HG02885 (cell line): ENCODE data around the gene TAS1R2.
"Not testable (repeated sequence)": the region's sequence is repeated elsewhere in the genome, so short reads cannot be mapped to it uniquely, and the experiment has no call there.

ENCODE experiments used
- ATAC-seq: cut with Tn5 transposase; IDR thresholded peaks from one replicate; pipeline ENCODE4 v1.9.1; 2021; ENCODE audit warnings: mild to moderate bottlenecking; ENCODE audit not compliant: unreplicated experiment, poor library complexity

TAS1R2 gene

DNA sequence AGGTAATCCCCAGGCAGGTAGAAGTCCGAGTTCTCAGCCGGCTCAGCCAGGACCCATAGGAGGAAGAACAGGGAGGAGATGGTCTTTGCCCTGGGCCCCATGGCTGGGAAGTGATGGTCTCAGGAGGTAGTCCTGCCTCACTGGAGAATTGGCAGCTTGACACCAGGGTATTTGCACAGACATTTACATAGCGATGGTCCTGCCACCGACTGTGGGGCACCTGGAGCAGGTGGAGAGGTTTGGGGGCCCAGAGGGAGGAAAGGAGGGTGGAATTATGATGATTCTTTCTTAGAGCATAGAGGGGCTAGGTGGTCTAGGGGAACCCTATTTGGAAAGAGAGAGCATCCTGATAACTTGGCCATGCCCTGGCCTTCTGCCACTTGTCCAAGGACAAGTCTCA lies at the start of gene TAS1R2:
Gene TAS1R2 (minus strand): TSS at position 101 of the 400 bp plus-strand sequence. CDS start 0 bp downstream, at position 101.
- ATAC-seq: no peak

DNA sequence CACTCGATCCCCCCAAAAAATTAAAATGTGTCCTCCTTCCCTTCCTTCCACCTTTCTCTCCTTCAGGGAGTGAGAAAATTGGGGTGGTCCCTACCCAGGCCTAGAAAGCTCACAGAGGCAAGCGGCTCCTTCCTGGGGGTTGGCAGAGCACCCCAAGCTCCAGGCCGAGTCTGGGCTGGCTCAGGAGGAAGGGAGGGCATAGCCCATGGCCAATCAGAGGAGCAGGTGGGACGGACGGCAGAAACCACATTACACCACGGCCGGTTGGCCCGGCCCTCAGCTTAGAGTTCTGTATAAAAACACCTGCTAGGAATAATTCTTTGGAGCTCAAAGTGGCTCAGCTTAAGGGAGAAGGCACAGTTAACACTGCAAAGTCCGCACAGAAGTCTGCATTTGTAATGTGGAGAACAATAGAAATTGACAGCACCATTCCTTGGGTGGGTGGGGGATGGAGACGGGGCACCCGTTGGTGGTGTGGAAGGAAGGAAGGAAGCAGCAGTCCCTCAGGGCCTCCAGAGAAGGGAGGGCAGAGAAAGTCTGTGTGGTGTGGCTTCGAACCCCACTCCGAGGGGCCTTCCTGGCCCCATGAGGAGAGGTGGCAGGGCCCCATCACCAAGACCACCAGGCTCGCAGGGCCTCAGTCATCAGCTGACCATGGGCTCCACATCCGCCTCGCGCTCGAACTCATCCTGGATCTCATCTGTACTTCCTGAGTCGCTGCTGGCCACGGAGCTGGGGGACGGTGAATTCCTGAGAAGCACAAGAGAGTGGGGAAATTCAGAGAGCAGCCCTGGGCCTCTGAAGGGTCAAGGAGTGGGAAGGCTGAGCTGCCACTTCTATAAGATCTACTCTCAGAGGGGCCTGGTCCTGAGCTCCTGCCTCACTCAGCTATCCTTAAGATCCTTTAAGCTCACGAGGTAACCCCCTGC lies 48.7 kb upstream of the TAS1R2 start:
- ATAC-seq: no peak

DNA sequence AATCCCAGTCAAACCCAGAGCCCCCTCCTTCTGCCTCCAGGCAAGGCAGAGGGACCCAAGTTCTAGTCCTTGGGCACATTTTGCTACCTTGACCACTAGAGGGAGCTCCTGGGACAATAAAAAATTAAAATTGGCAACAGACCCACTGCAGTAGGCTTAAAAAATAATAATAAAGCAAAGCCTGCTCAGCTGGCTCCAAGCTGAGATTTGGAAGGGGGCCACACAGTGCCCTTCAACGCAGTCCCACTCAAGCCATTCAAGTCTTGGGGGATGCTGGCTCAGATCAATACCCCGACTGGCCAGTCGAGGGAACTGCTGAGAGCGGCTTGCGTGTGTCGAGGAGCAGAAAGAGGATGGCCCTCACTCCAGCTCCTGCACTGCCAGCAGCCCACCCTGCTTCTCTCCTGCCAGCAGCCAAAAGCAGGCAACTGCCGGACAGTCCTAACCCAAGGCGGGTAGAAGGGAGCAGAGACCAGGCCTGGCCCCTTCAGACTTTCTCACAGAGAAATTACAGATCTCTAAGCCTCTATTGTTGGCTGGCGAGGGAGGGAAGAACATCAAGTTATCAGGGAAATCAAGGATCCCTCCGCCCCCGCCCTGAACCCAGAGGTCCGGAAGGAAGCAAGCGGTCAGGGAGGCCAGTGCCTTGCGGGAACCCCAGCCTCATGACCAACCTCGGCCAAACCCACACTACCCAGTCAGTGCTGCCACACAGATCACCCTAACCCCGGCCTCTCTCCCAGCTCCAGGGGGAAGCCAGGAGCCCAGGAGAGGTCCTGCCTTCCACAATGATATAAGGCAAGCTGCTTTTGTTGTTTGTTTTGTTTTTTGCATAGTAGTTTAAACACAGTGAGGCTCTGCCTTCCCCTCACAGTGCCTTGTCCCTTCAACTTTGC lies 47.8 kb upstream of the TAS1R2 start:
- ATAC-seq: no peak

DNA sequence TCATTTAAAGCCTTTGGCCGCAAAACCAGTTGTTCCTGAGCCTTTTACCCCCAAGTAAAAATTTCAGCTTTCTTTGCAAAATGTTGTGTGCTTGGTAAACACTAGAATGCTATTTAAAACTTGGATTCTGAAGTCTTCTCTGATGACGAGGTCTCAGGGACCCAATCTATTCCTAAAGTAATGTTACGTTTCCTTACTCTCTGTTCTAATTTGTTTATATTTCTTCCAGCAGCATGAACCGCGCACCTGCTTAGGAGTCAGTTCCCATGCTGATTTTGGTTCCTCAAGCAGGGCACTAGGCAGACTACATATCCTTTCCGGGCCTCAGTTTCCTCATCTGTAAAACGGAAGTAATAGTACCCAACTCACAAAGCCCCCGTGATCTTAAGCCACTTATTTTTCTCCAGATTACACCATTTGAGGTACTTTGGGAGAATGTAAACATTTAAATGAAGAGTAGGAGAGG lies 43.9 kb upstream of the TAS1R2 start:
- ATAC-seq: no peak

DNA sequence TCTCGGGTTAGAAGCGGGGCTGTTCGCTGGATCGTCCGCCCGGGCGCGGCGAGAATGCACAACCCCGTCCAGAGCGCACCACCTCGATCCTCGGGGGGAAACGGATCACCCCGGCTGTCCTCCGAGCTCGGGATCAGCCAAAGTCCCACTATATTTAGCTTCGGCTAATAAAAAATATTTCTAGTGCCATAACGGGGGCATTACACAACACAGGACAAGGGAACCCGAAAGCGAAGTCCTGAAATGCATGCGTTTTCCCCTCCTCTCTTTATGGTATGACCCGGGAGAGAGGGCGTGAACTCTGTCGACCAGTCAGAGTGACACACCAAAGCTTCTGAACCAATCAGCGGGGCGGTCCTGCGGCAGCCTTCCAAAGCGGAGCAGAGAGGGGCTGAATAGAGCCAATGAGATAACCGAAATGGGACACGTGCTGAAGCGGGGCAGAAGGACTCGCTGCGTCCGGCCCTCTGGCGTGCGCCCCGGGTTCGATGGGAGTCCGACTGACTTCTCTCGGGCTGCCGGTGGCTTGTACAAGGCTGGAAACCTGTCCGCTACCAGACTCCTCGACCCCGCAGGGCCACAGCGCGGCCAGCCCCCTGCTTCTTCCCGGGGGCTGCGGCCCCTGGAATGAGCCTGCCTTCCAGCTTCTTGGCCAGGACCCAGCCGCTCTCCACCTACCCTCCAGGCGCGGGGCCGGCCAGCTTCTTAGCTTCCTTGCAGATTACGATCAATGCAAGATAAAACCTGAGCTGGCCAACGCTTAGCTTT lies 43.2 kb upstream of the TAS1R2 start, which contains the start of gene ALDH4A1:
Gene ALDH4A1 (minus strand): TSS at position 33 of the 768 bp plus-strand sequence. CDS start 32 bp downstream, at position 1.
- peak; percentile 92 for ATAC-seq

DNA sequence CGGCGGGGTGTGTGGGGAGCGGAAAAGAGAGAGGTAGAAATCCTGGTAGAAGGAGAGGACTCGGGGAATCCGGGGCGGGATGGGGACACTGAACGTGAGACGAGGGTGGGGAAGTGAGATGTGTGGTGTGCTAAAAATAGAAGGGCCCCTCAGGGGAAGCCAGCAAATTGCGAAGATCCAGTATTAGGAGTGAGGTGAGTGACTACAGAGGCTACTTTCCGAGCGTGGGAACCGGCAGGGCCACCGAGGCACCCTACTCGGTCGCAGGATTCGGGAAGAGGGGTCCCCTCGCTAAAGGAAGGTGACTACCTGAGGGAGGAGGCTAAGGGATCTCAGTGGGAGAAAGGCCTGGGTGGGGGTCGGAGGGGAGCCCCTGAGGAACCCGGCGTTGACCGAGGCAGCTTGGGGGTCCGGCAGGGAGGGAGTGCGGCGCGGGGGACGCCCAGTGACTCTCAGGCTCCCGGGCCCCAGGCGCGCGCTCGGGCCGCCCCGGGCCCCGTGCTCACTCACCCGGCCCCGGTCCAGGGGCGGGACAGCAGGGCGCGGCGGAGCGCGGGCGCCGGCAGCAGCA lies 42.6 kb upstream of the TAS1R2 start:
- no peak for ATAC-seq

DNA sequence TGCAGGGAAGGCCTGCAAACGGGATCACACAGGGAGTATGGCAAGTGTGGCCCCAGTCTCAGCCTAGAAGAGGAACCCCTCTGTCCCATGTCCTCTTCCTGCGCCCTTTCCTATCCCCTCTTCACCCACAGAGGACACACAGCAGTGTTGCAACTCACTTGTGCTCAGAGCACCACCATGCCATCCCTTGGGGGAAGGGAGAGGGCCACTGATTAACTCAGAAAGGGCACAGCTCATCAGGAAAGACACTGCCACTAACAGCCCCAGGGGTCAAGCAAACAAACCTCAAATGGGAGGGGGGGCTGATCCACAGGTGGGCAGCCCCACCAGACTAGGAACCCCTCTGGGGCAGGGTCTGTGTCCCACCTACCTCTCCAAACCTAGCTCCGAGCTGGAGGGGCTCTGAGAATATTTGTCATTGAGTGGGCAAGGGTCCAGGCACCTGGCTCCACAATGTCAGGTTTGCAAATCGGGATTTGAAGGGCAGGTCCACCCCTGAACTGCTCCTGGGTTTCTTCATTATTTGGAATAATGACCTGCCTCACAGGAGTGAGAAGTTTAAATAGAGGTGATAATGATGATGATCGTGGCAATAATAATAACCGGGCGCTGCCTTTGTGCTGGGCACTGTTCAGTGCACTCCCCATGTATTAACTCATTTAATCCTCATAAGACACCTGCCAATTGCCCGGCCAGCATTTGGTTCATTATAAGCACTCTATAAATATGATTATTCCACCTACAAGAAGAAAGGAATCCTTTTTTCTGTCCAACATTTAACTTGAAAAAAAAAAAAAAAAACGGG lies 41.9 kb upstream of the TAS1R2 start:
- no peak for ATAC-seq

DNA sequence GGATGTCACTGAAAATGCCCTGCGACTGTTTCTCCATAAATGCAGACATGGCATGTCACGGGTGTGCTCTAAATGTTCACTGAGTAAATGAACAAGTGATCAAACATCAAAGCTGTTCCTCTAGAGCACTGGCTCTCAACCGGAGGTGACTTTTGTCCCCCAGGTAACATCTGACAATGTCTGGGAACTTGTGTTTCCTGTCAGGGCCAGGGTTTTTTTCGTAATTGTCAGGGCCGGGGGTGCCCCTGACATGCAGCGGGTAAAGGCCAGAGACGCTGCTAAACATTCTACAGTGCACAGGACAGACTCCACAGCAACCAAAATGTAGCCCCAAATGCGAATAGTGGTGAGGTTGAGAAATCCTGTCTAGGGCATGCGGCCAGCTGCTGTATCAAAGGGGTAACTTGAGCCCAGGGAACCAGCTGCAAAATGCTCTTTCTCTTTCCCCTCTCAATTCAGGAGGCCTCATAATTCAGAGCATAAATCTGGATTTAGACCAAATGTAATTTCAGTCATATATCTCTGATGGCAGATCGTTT lies 40.9 kb upstream of the TAS1R2 start:
- no peak for ATAC-seq

DNA sequence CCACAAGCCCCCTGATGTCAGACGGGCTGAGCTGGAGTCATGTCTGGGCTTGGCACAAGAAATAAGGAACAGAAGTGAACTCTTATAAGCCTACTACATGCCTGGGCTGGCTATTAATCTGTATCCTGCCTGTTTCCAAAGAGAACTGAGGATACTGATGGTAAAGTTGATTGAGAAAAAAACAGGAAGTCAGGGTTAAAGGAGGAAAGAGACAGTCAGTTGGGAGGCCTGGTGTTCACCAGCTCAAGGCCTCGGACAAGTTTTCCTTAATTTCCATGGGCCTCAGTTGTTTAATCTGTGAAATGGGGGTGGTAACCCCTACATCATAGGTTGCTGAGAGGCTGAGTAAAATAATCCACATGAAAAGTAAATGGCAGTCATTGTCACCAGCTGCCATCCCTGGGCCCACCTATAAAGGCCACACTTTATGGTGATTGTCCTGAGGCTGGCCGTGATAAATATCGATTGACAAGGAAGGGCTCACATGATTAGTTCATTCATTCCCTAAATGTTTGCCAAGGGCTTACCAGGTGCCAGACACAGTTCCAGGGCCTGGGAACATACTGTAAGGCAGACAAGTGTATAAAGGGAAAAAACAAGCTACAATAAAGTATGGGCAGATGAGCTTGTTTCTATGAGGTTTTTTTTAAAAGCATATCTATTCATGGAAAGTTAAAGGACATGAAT lies 40.0 kb upstream of the TAS1R2 start:
- no peak for ATAC-seq

DNA sequence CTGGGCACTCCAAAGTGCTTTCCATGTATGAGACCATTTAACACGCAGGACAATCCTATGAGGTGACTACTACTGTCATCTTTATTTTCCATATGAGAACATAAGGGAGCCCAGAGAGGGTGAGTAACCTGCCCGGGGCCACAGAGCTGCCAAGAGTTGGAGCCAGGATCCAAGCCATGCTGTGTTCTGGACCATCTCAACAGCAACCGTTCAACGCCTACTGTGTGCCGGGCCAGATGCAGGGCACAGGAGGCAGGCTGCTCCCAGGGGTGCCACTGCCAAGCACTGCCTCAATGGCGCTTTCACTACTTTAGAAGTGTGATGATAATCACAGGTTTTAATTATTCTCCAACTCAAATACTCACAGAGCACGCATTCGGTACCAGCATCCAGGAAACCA lies 39.1 kb upstream of the TAS1R2 start:
- ATAC-seq: no peak

DNA sequence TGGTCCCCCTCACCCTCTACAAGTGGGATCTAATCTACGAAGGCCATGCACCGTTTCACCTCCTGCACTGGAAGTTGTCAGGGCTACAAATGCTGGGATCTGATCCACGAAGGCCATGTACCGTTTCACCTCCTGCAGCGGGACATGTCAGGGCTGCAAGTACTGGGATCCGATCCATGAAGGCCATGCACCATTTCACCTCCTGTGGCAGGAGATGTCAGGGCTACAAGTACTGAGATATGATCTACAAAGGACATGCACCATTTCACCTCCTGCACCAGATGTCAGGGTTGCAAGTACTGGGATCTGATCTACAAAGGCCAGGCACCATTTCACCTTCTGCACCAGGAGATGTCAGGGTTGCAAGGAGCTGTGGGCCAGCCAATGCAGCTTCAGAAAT lies 35.9 kb upstream of the TAS1R2 start:
- ATAC-seq: no peak

DNA sequence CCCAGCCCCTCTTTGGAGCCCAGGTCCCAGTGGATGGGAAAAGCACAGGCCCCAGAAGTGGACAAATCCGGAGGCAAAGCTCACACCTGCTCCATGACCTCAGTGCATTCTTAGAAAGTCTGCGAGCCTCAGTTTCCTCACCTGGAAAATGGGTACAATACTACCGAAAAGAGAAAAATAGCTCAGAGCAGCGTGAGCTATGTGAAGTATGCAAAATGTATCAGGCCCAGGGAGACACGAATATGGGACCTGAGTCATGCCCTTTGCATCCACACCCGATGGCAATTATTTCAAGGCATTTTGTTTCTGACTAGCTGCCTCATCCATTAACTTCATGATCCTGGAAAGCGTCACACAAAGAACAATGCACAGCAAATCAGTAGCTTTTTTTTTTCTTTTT lies 33.7 kb upstream of the TAS1R2 start:
- no peak for ATAC-seq

DNA sequence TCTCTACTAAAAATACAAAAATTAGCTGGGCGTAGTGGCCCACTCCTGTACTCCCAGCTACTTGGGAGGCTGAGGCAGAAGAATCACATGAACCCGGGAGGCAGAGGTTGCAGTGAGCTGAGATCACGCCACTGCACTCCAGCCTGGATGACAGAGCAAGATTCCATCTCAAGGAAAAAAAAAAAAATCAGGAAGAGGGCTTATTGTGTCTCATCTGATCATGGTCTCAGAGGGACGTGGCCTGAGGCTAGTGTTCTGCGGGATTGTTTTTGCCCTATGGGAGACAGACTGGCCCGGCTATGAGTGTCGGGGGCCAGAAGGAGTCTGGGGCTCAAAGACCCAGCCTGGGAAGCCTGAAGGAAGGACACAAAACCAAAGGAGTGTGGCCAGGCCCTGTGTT lies 32.4 kb upstream of the TAS1R2 start:
- ATAC-seq: not testable (repeated sequence)

DNA sequence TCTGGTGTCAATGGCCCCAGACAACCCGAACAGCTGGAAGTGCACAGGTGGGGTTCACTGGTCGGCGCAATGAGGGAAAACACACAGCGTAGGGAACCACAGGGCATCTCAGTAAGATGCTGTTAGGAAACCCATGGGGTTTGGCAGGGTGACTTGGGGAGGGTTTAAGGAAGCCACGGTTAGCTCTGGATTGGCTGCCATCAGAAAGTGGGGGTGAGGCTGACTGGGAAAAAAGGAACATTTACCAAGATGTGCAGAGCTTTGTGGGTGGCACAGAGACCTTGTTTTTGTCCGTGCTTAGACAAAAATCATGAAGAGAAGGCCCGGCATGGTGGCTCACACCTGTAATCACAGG lies 31.9 kb upstream of the TAS1R2 start:
- ATAC-seq: no peak

DNA sequence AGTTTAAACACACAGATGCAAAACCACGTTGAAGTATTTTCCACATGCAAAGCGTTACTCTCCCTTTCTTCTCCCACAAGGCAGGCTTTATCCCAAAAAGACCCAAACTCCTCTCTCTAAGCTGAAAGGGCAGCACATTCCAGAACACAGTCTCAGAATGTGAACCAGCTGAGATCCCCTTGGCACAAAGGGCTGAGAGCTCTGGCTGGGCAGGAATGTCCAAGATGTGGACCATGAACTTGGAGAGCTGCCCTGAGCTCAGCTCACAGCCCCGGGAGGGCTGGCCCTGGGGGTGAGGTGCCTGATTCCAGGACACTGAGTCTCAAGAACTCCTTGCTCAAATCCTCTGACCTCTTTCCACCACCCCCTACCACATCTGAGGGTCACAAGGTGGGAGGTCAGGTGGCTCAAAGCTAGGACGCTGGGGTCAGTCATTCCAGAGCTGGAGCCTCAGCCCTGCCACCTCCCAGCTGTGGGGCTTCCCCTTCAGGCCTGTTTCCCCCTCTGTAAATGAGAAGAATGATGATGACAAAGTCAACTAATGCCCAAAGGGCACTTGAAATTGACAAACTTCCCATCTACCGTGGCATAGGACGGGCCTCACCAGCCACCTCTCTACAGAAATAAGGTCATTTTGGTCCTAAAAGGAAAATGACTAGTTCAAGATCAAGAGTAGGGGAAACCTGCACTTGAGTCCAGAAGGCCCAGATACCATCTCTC lies 31.4 kb upstream of the TAS1R2 start:
- ATAC-seq: no peak

DNA sequence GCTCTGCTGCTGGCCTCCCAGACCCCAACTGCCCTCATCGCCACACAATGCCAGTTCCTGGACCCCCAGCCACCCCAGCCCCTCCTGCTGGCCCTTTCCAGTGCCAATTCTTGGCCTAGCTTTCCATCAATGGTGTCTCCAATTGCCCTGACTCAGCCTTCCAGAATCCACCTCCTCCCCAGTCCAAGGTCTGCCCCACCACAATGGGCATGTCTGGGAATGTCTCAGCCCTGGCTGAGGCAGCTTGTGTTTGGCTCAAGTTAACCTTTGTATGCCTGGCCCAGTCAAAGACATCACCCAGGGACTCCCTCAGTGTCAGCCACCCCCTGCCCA lies 26.5 kb upstream of the TAS1R2 start:
- no peak for ATAC-seq

DNA sequence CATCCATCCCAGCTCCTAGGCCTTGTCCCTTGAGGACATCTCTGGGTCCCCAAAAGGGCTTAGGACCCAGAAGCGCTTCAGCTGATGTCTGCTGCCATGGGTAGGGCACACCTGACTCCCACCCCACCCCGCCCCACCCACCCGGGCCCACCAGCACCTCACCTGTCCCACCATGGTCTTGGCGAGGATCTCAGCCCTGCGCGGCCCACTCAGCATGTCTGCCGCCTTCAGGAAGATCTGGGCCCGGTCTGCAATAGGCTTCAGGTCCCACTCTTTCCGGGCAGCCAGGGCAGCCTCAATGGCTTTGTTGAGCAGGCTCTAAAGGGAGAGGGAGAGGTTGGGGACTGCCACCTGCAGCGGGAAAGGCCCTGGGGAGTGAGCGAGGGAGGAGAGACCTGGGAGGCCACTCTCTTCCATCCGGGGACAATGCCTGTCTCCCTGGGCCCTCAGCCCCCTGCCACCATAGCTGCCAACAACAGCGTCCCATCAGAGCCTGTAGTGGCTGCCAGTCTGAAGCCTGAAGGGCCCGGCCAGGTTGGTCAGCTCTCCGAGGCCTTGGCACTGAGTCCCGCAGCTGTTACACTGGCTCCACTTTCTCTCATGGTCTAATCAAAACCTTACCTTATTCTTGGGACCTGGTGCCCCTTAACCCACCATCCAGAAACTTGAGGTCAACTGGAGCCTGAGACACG lies 26.0 kb upstream of the TAS1R2 start:
- no peak for ATAC-seq
